HCT116 (cell line): Measurements from ENCODE around the gene S100A2. TPM values are rescaled to one million over a fixed set of nuclear protein-coding genes. Genes with fewer than 3 reads are reported as not detected.

Experiments
- ATAC-seq: fragments of 200-7000 bp; cut with Tn5 transposase; 2 replicates; pipeline ENCODE4 v1.9.1; 2020; ENCODE audit warnings: mild to moderate bottlenecking, moderate library complexity
- BruUV-seq: library from RNA; stranded (reverse); fragments of 400-500 nt; replicated peaks from 2 replicates; lab custom pipeline; 2021; lab: Mats Ljungman, UMichigan
- CTCF ChIA-PET: fragments of 300-600 bp; sonication (Branson Sonifier 250); formaldehyde crosslinking; loops from one replicate; lab custom pipeline; 2021; ENCODE audit warnings: antibody characterized with exemption; lab: Charles Lee
- POLR2A ChIA-PET: fragments of 300-600, 350-600 bp; sonication (Branson Sonifier 250); formaldehyde crosslinking; loops from one replicate; lab custom pipeline; 2021; ENCODE audit warnings: antibody characterized with exemption; lab: Charles Lee
- RAD21 ChIA-PET, 2 experiments: fragments of 300-600 bp; sonication (Branson Sonifier 250); formaldehyde crosslinking; loops; one replicate each; lab custom pipeline; 2023; ENCODE audit warnings: low total read pairs in 2 of 2; ENCODE audit not compliant: uncharacterized antibody in 2 of 2, unreplicated experiment in 2 of 2, low non-redundant PET in 1 of 2; lab: Charles Lee
- DNase-seq: peaks from one replicate; pipeline ENCODE4 v3.0.0-alpha.2; 2010; ENCODE audit warnings: low read depth, low spot score
- H2AFZ ChIP-seq: fragments of 200-600 bp; shearing (Covaris generic), sonication (generic); 2 replicates; pipeline ENCODE4 v1.6.1; 2017; ENCODE audit warnings: low read depth, mixed run types, mixed read lengths, antibody characterized with exemption, low read length; ENCODE audit not compliant: poor library complexity, severe bottlenecking
- H3K27ac ChIP-seq: 2 replicates; pipeline ENCODE4 v1.5.1; 2012; ENCODE audit warnings: low read depth, low read length
- H3K27me3 ChIP-seq: fragments of 200-600 bp; sonication (generic); 2 replicates; pipeline ENCODE4 v1.6.1; 2016; ENCODE audit warnings: mixed run types, low read length, mixed read lengths; ENCODE audit not compliant: insufficient read depth
- H3K36me3 ChIP-seq, 2 experiments: fragments of 200-500 bp in 1 of 2; fragments of 200-600 bp in 1 of 2; sonication (Bioruptor generic) in 1 of 2; sonication (generic) in 1 of 2; 2 replicates each; pipeline versions ENCODE4 v1.5.1 to v1.6.1; 2014 to 2016; ENCODE audit warnings: low read length in 2 of 2, inconsistent platforms in 1 of 2, mixed read lengths in 1 of 2, mixed run types in 1 of 2; ENCODE audit not compliant: insufficient read depth in 2 of 2, control insufficient read depth in 1 of 2
- H3K4me1 ChIP-seq, 2 experiments: fragments of 200-600 bp in 1 of 2; sonication (generic) in 1 of 2; 2 replicates each; pipeline versions ENCODE4 v1.5.1 to v1.6.1; 2012 to 2017; ENCODE audit warnings: low read length in 2 of 2, inconsistent platforms in 1 of 2, mild to moderate bottlenecking in 1 of 2, mixed read lengths in 1 of 2, mixed run types in 1 of 2, moderate library complexity in 1 of 2; ENCODE audit not compliant: insufficient read depth in 2 of 2, control insufficient read depth in 1 of 2
- H3K4me2 ChIP-seq: fragments of 200-600 bp; sonication (generic); 2 replicates; pipeline ENCODE4 v1.6.1; 2017; ENCODE audit warnings: mixed run types, low read length, mixed read lengths
- H3K4me3 ChIP-seq, 2 experiments: fragments of 200-600 bp in 1 of 2; sonication (generic) in 1 of 2; replicated peaks in 1 of 2; 2 replicates each; pipeline ENCODE4 v1.5.1; 2011 to 2016; ENCODE audit warnings: low read length in 2 of 2, control low read depth in 1 of 2, low read depth in 1 of 2, mild to moderate bottlenecking in 1 of 2, mixed read lengths in 1 of 2, mixed run types in 1 of 2
- H3K79me2 ChIP-seq: fragments of 200-600 bp; sonication (generic); 2 replicates; pipeline ENCODE4 v1.6.1; 2017; ENCODE audit warnings: mild to moderate bottlenecking, mixed run types, low read length, moderate library complexity, mixed read lengths; ENCODE audit not compliant: insufficient read depth
- H3K9ac ChIP-seq: fragments of 200-600 bp; sonication (generic); 2 replicates; pipeline ENCODE4 v1.6.1; 2016; ENCODE audit warnings: low read length, mixed read lengths
- H3K9me2 ChIP-seq: fragments of 200-600 bp; sonication (generic), shearing (Covaris generic); 2 replicates; pipeline ENCODE4 v1.6.1; 2017; ENCODE audit warnings: mixed run types, mild to moderate bottlenecking, moderate library complexity; ENCODE audit not compliant: insufficient read depth
- H3K9me3 ChIP-seq, 2 experiments: fragments of 200-500 bp in 1 of 2; fragments of 200-600 bp in 1 of 2; sonication (Bioruptor generic) in 1 of 2; sonication (generic) in 1 of 2; 2 replicates each; pipeline ENCODE4 v1.6.1; 2014 to 2017; ENCODE audit warnings: low read length in 2 of 2, mixed read lengths in 2 of 2, inconsistent platforms in 1 of 2, low read depth in 1 of 2, mild to moderate bottlenecking in 1 of 2, mixed run types in 1 of 2, moderate library complexity in 1 of 2; ENCODE audit not compliant: control insufficient read depth in 1 of 2, insufficient read depth in 1 of 2
- H4K20me1 ChIP-seq: fragments of 200-600 bp; sonication (generic), shearing (Covaris generic); 2 replicates; pipeline ENCODE4 v1.6.1; 2017; ENCODE audit warnings: mixed run types, mild to moderate bottlenecking, moderate library complexity; ENCODE audit not compliant: insufficient read depth
- CEBPB ChIP-seq: IDR thresholded peaks from 2 replicates; pipeline ENCODE4 v1.6.1; 2012; ENCODE audit warnings: low read depth
- EGR1 ChIP-seq: IDR thresholded peaks from 2 replicates; pipeline ENCODE4 v1.6.1; 2012; ENCODE audit warnings: low read depth
- EZH2phosphoT487 ChIP-seq: fragments of 200-600 bp; IDR thresholded peaks from 2 replicates; pipeline ENCODE4 v1.6.1; 2018; ENCODE audit warnings: antibody characterized with exemption, borderline replicate concordance
- FOSL1 ChIP-seq: IDR thresholded peaks from 2 replicates; pipeline ENCODE4 v1.6.1; 2012; ENCODE audit warnings: low read depth
- JUND ChIP-seq: IDR thresholded peaks from 2 replicates; pipeline ENCODE4 v1.6.1; 2012
- POLR2A ChIP-seq: IDR thresholded peaks from 2 replicates; pipeline ENCODE4 v1.7.0; 2011; ENCODE audit warnings: borderline replicate concordance; ENCODE audit not compliant: insufficient read depth, insufficient read length; ENCODE audit errors: extremely low read depth
- RAD21 ChIP-seq: IDR thresholded peaks from 2 replicates; pipeline ENCODE4 v1.6.1; 2012; ENCODE audit warnings: low read depth, mild to moderate bottlenecking
- SP1 ChIP-seq: IDR thresholded peaks from 2 replicates; pipeline ENCODE4 v1.6.1; 2012; ENCODE audit warnings: low read depth
- TCF7L2 ChIP-seq: IDR thresholded peaks from 2 replicates; pipeline ENCODE4 v1.7.0; 2011; ENCODE audit warnings: borderline replicate concordance, inconsistent platforms; ENCODE audit not compliant: insufficient read depth, insufficient read length; ENCODE audit errors: extremely low read depth
- ZFX ChIP-seq: fragments of 450-650 bp; IDR thresholded peaks from 2 replicates; pipeline ENCODE4 v1.6.1; 2017
- ZNF274 ChIP-seq: fragments of 200-500 bp; sonication (Bioruptor generic); IDR thresholded peaks from 2 replicates; pipeline ENCODE4 v1.6.1; 2014; ENCODE audit warnings: mild to moderate bottlenecking, low read depth, low read length, inconsistent platforms
- intact Hi-C: fragments of 100-400 bp; cut with micrococcal nuclease; formaldehyde crosslinking; loops from 2 replicates; pipeline ENCODE4 v1.10.0; 2022
- total RNA-seq: library from RNA; stranded (reverse); gene quantifications from one replicate; pipeline ENCODE4 v1.2.1, GENCODE V29; 2021; ENCODE audit not compliant: unreplicated experiment
- TF ChIP-seq, protein P1 (sequence below): IDR thresholded peaks from 2 replicates; pipeline ENCODE4 v1.6.1; 2012
- TF ChIP-seq, protein P2 (sequence below): IDR thresholded peaks from 2 replicates; pipeline ENCODE4 v1.6.1; 2011; ENCODE audit warnings: mild to moderate bottlenecking, low read length, moderate library complexity; ENCODE audit not compliant: insufficient replicate concordance; ENCODE audit errors: extremely low read depth
- TF ChIP-seq, protein P3 (sequence below): IDR thresholded peaks from 2 replicates; pipeline ENCODE4 v1.6.1; 2012; ENCODE audit warnings: low read depth
- TF ChIP-seq, protein P4 (sequence below), 3 experiments: fragments of 200-600 bp in 1 of 3; sonication (generic) in 1 of 3; IDR thresholded peaks in 2 of 3; conservative IDR thresholded peaks in 1 of 3; 2 replicates each; pipeline ENCODE4 v1.5.1; 2012 to 2017; ENCODE audit warnings: low read depth in 2 of 3, low read length in 2 of 3, antibody characterized with exemption in 1 of 3, borderline replicate concordance in 1 of 3, control low read depth in 1 of 3, mild to moderate bottlenecking in 1 of 3, mixed read lengths in 1 of 3, mixed run types in 1 of 3, moderate library complexity in 1 of 3; ENCODE audit not compliant: insufficient read depth in 1 of 3
- TF ChIP-seq, protein P5 (sequence below): IDR thresholded peaks from 2 replicates; pipeline ENCODE4 v1.6.1; 2012

S100A2 gene
- total RNA-seq, 1 experiment from 2014 or later, result 24.8 TPM

DNA sequence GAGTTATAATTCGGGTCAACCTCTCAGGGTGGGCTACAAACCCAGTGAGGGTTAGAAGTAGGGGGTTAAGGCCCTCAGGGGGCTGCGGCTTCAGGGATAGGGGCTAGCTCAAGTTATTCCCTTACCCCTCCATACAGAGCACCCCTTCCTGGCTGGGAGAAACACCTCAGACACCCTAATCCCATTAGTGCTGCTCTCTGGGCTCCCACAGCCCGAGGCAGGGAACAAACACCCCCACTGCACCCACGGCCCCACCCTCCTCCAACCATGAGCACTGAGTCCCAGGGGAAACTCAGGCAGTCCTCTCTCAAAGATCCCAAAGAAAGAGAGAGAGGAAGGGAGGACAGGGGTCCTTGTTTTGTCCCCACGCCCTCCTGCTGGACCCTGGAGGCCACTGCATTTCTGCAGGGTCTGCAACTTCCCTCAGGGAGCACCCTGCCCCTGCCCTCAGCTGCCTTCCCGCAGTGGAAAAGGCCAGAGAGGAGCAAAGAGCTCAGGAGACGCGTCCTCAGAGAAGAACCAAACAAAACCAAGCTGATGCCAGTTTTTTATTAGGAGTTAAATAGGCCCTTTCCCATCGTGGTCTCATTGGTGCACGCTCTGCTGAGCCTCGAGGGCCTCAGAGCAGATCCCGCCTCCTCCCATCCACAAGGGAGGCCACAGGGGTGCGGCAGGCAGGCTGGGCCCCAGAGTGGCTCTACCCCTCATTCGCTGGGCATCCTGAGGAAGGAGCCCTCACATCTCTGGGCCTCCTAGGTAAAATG, 18.7 kb downstream of the S100A2 start:
- Histone ChIP-seq H3K9ac (peak overlapping the region; percentile 81), H3K9me3 (no peaks in the 10 kb centered on the region), H3K4me3 (no peak overlapping the region), H2AFZ (no peak overlapping the region), H3K36me3 (no peaks in the 10 kb centered on the region), H3K27me3 (no peaks in the 10 kb centered on the region), H3K27ac (peak overlapping the region; percentile 97), H3K4me2 (peak overlapping the region; percentile 77), H3K9me2 (no peaks in the 10 kb centered on the region), H4K20me1 (no peaks in the 10 kb centered on the region), H3K79me2 (peaks cover 14% of the 10 kb centered on the region; the same call in 1 of the 2 replicates), H3K4me1 (peaks cover 85 to 95% of the 10 kb centered on the region in 2 experiments)
- BruUV-seq, result no TSS peak
- ChIA-PET CTCF (interaction anchor here (1.5 kb wide), 1 partner anchor 13 kb away, joined by 5 read pairs; no protein-coding TSS in a partner anchor), RAD21 (interaction anchor here in 1 of 2 experiments (1.0 kb wide), 1 partner anchor 21 kb away, joined by 4 read pairs; no protein-coding TSS in a partner anchor), POLR2A (interaction anchor here (5.1 to 5.6 kb wide), 2 partner anchors 13 to 19 kb away, joined by 33 to 67 read pairs; partner anchors contain the start of genes S100A2 and S100A6)
- no peak for ATAC-seq
- intact Hi-C loops, result no loop called here
- no peak for DNase-seq
- no peak for TF ChIP-seq ZFX
- TF ChIP-seq TCF7L2, result no peak
- TF ChIP-seq, protein P1, sequence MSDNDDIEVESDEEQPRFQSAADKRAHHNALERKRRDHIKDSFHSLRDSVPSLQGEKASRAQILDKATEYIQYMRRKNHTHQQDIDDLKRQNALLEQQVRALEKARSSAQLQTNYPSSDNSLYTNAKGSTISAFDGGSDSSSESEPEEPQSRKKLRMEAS, result no peak
- TF ChIP-seq JUND, result no peak
- TF ChIP-seq, protein P2, sequence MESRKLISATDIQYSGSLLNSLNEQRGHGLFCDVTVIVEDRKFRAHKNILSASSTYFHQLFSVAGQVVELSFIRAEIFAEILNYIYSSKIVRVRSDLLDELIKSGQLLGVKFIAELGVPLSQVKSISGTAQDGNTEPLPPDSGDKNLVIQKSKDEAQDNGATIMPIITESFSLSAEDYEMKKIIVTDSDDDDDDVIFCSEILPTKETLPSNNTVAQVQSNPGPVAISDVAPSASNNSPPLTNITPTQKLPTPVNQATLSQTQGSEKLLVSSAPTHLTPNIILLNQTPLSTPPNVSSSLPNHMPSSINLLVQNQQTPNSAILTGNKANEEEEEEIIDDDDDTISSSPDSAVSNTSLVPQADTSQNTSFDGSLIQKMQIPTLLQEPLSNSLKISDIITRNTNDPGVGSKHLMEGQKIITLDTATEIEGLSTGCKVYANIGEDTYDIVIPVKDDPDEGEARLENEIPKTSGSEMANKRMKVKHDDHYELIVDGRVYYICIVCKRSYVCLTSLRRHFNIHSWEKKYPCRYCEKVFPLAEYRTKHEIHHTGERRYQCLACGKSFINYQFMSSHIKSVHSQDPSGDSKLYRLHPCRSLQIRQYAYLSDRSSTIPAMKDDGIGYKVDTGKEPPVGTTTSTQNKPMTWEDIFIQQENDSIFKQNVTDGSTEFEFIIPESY, result no peak
- TF ChIP-seq CEBPB, result no peak
- TF ChIP-seq POLR2A, result no peak
- TF ChIP-seq, protein P3, sequence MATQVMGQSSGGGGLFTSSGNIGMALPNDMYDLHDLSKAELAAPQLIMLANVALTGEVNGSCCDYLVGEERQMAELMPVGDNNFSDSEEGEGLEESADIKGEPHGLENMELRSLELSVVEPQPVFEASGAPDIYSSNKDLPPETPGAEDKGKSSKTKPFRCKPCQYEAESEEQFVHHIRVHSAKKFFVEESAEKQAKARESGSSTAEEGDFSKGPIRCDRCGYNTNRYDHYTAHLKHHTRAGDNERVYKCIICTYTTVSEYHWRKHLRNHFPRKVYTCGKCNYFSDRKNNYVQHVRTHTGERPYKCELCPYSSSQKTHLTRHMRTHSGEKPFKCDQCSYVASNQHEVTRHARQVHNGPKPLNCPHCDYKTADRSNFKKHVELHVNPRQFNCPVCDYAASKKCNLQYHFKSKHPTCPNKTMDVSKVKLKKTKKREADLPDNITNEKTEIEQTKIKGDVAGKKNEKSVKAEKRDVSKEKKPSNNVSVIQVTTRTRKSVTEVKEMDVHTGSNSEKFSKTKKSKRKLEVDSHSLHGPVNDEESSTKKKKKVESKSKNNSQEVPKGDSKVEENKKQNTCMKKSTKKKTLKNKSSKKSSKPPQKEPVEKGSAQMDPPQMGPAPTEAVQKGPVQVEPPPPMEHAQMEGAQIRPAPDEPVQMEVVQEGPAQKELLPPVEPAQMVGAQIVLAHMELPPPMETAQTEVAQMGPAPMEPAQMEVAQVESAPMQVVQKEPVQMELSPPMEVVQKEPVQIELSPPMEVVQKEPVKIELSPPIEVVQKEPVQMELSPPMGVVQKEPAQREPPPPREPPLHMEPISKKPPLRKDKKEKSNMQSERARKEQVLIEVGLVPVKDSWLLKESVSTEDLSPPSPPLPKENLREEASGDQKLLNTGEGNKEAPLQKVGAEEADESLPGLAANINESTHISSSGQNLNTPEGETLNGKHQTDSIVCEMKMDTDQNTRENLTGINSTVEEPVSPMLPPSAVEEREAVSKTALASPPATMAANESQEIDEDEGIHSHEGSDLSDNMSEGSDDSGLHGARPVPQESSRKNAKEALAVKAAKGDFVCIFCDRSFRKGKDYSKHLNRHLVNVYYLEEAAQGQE, result no peak
- TF ChIP-seq RAD21, result no peak
- no peak for TF ChIP-seq ZNF274
- no peak for TF ChIP-seq EGR1
- TF ChIP-seq EZH2phosphoT487, result no peak
- TF ChIP-seq, protein P4, sequence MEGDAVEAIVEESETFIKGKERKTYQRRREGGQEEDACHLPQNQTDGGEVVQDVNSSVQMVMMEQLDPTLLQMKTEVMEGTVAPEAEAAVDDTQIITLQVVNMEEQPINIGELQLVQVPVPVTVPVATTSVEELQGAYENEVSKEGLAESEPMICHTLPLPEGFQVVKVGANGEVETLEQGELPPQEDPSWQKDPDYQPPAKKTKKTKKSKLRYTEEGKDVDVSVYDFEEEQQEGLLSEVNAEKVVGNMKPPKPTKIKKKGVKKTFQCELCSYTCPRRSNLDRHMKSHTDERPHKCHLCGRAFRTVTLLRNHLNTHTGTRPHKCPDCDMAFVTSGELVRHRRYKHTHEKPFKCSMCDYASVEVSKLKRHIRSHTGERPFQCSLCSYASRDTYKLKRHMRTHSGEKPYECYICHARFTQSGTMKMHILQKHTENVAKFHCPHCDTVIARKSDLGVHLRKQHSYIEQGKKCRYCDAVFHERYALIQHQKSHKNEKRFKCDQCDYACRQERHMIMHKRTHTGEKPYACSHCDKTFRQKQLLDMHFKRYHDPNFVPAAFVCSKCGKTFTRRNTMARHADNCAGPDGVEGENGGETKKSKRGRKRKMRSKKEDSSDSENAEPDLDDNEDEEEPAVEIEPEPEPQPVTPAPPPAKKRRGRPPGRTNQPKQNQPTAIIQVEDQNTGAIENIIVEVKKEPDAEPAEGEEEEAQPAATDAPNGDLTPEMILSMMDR (IDR thresholded peaks at IDR 0.05 in 2 of 3, conservative IDR thresholded peaks at IDR 0.05 in 1 of 3; ENCODE audit: borderline replicate concordance in 1 of 3, insufficient read depth in 1 of 3, low read depth in 2 of 3, low read length in 2 of 3), result no peak
- no peak for TF ChIP-seq FOSL1
- TF ChIP-seq, protein P5, sequence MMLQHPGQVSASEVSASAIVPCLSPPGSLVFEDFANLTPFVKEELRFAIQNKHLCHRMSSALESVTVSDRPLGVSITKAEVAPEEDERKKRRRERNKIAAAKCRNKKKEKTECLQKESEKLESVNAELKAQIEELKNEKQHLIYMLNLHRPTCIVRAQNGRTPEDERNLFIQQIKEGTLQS, result no peak
- TF ChIP-seq SP1, result no peak
